A673 (cell line): ENCODE data around the gene EYS.

Experiments
- CTCF ChIP-seq: fragments of 300-800, 200-600 bp; sonication (generic); conservative IDR thresholded peaks from 2 replicates; pipeline ENCODE4 v1.5.1; 2017; ENCODE audit warnings: low read depth, mild to moderate bottlenecking, antibody characterized with exemption, low read length, moderate library complexity, mixed read lengths
- EZH2 ChIP-seq: fragments of 200-600 bp; sonication (generic); IDR thresholded peaks from 2 replicates; pipeline ENCODE4 v1.6.1; 2017; ENCODE audit warnings: borderline replicate concordance, low read depth, mild to moderate bottlenecking, mixed read lengths, antibody characterized with exemption, low read length; ENCODE audit not compliant: poor library complexity, severe bottlenecking

GRCh38 chr6:63764318-63764916 is 1942.6 kb downstream of the EYS start:
- TF ChIP-seq CTCF: peak; percentile 64
- no peak for TF ChIP-seq EZH2
